Amniotic epithelial cell (primary cell): ENCODE measurements around the gene PAQR3.

Experiments
- DNase-seq: peaks from one replicate; pipeline ENCODE4 v3.0.0-alpha.2; 2010; ENCODE audit warnings: low read depth

PAQR3 gene, protein sequence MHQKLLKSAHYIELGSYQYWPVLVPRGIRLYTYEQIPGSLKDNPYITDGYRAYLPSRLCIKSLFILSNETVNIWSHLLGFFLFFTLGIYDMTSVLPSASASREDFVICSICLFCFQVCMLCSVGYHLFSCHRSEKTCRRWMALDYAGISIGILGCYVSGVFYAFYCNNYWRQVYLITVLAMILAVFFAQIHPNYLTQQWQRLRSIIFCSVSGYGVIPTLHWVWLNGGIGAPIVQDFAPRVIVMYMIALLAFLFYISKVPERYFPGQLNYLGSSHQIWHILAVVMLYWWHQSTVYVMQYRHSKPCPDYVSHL

DNA sequence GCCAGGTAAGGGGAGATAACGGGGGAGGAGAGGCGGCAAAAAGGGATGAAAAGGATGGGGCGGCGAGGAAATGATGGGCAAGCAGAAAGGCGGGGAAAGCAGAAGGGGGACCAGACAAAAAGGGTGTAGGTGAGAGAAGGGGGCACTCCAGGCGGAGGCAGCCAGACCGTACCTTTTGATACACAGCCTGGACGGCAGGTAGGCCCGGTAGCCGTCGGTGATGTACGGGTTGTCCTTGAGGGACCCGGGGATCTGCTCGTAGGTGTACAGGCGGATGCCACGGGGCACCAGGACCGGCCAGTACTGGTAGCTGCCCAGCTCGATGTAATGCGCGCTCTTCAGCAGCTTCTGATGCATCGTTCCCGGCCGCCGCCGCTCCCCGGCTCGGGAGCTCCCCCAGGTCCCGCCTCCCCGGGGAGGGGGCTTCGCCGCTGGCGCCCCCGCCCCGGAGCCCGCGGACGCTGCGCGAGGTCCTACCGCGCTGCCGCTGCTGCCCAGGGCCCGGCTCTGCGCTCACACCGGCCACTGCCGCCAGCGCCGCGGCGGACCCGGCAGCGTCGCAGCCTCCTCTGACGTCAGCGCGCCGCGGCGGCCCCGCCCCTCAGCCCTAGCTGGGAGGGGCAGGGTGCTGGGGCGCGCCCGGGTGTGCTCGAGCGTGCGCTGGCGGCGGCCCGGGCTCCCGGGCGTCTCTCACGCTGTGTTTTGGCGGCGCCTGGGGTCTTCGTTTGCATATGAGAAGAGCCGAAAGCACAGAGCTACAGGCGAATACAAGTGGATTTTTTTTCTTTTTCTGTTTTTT lies at the start of gene PAQR3:
TSS of gene PAQR3 (minus strand) at position 571 of the 799 bp plus-strand sequence. CDS start at position 357, 214 bp downstream.
- peak; percentile 62 for DNase-seq

DNA sequence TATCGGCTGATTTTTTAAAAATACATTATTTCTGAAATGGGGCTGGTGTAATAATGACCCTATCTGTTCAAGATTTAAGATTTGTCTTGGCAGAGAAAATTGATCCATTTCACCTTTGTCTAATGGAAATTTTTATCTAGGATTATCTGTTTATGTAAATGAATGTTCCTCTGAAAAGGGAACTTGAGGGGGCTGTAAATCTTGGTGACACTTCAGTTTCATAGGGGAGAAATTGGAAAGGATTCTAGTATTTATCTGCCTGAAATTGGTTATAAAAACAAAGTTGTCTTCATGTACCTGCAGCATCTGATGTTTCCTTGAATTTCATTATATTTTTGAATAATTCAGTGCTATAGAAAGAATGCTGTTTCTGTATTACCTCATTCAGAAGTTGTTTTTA lies 48.4 kb upstream of the PAQR3 start:
- DNase-seq, result no peak

DNA sequence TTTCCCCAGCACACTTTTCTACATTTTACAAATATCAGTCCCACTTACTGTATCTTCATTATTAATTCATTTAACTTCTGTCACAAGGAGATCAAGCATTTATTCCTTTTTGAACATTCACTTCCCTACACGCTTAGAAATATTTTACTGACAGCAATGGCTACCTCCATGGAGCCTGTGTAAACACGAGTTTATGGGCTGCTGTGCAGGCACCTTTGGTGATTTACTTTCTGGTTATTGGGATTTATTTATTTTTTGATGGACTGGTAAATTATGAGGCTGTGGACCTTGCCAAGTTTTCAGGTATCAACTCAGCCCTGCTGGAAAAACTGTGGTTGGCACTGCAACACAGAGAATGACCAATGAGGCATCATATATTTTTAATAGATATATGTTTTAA lies 45.4 kb upstream of the PAQR3 start:
- no peak for DNase-seq

DNA sequence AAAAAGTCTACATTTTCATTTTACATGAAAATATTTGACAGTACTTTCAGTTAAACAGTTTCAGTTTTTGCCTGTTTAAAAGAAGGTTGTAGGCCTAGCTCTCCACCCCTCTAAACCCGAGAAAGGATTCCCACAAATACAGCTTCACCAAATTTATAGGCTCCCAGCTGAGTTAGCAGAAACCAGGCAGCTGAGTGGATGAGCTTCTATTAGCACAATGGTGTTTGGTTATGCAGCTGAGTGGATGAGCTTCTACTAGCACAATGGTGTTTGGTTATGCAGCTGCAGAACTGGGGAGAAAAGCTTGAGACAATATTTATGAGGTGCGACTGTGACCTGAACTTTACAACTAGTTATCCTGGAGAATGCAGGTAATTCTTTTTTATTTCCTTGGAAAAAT lies 36.6 kb upstream of the PAQR3 start:
- DNase-seq, result no peak

DNA sequence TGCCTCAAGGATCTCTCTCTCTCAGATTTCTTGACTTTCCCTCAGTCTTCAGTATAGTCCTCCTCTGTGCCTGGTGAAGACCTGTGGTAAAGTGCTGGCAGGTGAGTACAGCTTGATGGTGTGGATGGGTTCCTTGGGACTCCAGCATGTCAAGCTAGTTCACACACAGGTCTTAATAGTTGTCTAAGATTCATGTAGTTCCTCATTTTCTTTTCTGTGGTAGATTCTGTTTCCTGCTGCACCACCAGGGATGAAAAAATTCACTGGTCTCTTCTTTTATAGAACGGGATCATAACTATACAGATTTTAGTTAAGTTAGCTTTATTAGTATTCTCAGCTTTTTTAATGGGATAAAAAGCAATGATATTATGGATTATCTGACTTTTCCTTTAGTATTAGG lies 32.5 kb upstream of the PAQR3 start:
- no peak for DNase-seq

DNA sequence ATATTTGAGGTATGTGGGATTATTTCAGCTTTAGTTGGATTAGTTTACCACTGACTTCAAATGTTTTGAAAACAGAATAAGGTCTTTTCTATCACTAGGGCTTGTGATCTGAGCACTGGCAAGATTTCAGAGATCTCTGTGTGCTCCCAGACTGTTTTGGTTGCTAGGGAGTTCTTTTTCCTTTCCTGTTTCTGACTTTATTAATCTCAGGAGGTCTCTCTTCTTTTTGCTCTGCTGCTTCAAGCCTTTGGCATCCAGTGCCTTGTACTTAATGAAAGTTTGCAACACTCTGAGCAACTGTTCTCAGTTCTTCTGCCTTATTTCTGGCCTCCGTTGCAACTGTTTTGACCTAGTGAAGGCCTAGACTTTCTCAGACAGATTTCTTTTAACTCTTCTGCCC lies 32.1 kb upstream of the PAQR3 start:
- DNase-seq, result peak; percentile 8

DNA sequence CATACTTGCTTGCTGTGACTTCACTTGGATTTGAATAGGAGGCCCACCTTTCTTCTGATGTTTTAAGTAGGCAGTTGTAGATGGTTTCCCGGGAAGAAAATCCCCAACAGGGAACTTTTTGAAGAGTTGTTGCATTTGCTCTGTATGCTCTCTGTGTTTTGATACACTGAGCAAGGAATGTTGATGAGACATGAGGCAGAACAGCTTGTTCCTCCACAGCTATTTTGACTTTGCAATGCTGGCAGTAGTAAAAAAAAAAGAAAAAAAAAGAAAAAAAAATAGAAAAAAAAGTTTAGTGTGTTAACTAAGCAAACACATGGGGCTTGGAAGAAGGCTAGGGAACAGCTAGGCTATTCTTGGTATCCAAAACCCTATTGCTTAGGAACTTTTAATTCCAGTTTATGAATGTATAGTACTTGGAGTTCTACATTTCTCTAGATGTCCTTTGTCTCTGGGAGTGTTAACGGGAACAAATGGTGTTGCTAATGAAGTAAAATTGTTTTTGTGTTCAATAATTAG lies 23.4 kb upstream of the PAQR3 start:
- peak; percentile 61 for DNase-seq

DNA sequence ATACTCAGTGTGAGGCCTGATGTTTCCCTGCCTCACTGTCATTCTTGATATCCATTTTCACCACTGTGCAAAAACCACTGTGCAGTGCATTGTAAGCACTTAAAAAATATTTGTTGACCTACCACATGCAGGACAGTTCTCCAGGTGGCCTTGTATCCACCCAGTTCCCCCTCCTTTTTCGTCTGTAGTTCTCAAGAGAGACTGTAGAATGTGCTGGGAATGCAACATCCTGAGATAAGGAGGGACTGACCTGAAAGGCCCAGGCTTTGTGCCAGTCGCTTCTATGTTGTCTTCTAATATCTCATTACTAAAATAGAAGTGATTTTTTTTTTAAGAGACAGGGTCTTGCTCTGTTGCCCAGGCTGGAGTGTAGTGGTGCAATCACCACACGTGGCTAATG lies 21.7 kb upstream of the PAQR3 start:
- DNase-seq, result no peak

DNA sequence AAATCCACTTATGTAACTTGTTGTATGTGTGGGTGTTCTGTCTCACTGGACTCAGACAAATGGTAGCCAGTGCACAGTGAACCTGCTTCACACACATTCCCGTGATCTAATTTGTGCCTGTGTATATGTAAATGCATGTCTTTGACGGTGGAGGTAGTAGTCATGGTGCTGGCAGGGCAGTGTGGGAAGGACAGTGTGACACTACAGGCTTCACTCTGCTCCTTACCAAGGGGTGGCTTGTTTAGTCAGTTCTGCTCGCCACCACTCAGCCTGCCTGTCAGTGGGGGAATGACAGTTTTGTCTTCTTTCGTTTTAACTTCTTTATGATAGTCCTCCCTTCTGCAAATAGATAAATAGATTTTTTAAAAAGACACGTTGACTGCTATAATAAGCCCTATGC lies 17.7 kb upstream of the PAQR3 start:
- DNase-seq, result peak; percentile 45

DNA sequence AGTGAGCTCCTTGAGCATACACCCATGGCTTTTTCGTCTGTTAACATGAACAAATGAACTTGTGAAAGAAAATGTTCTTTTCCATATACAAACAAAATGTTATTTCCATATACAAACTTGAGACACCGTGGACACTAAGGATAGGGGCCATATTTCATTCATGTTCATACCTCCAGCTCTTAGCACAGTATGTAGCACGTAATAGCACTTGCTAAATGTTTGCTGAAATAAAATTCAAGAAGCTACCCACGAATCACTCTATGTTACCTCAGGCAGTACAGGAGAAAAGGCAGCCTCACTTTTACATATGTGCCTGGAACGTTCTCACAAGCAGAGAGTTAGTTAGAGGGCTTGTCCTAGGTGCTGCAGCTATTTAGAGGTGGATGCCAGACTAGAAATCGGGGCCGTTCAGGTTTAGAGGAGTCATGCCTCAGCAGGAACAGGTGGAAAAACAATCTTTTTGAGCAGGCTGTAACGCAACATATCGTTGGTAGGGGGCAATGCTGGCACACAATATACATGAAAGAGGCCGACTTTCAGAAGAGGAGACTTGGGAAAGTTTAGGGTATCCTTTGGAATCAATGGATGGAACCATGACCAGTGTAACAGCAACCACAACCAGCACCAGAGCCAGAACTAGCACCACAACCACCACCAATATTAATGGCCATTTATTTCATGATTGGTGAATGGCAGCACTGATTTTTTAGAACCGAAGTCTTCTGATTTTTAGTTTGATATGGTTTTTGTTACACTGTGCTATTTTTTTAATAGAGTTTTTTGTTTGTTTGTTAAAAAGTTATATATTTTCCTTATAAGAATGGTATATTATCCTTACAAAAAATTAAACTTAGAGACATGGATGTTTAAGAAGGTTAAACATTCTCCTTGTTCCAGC lies 14.8 kb upstream of the PAQR3 start:
- DNase-seq, result no peak

DNA sequence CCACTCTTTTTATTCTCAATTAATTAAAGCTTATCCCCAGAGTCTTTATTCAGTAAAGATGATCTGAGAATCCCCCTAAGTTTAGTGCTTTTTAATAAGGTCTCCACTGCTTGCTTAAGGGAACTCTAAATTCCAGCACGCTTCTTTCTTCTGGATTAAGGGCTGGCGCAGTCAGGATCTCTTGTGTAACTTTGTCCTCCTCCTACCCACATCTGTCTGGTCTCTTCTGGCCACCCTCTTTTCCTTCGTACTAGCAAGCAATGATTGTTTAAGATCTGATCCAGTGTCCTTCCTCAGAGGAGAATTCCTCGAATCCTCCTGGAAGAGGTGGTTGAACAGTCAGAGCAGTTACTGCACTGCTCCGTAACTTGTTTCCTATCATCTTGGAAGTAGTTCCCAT lies 14.0 kb upstream of the PAQR3 start:
- no peak for DNase-seq

DNA sequence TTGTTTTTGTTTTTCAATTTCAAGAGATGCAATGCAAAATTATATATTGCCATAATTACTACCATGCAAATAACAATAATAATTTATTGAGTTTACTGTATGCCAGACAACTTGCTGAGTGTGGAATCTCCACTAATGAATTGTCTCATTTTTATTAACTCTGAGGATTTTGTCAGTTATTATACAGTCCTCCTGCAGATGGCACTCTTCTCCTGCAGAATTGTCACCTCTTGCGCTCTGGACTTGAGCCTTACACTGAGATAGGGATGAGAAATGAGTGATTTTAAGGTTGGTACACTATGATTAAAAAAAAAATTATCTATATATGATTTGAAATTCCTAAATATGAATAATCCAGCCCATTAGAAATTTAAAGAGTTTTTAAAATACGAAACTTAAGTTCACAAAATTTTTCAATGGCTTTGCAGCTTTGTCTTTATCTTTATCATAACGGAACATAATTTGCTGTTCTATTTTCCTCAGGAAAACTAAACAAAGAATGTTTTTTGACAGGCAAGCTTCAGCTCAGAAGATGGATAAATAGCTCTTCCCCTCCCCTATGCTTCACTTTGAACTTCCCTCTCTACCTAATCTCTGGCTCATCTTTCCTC lies 12.7 kb upstream of the PAQR3 start:
- peak; percentile 41 for DNase-seq

DNA sequence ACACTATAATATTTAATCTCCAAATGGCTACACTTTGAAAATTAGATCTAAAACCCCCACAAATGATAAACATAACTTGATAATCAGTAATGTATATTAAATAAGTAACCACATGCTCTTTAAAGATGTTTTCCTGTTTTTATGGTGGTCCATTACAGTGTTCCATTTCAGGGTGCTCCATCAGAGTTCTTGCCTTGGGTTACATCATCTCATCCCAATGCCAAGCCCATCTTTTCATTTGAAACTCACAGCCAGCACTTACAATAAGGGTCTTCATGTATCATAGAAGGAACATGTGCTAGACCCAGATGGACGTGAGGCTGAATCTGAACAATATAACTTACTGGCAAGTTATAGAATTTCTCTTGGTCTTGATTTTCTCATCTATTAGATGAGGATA lies 10.5 kb upstream of the PAQR3 start:
- DNase-seq, result no peak

DNA sequence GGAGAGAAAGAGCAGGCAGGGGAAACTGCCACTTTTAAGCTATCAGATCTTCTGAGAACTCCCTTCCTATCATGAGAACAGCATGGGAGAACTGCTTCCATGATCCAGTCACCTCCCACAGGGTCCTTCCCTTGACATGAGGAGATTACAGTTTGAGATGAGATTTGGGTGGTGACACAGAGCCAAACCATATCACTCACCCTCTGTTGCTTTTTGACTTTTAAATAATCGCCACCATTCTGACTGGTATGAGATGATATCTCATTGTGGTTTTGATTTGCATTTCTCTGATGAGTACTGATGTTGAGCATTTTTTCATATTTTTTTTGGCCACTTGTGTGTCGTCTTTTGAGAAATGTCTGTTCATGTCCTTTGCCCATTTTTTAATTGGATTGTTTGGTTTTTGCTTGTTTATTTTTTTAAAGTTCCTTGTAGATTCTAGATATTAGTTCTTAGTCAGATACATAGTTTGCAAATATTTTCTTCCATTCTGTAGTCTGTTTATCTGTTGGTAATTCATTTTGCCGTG lies 6.5 kb upstream of the PAQR3 start:
- peak; percentile 18 for DNase-seq

DNA sequence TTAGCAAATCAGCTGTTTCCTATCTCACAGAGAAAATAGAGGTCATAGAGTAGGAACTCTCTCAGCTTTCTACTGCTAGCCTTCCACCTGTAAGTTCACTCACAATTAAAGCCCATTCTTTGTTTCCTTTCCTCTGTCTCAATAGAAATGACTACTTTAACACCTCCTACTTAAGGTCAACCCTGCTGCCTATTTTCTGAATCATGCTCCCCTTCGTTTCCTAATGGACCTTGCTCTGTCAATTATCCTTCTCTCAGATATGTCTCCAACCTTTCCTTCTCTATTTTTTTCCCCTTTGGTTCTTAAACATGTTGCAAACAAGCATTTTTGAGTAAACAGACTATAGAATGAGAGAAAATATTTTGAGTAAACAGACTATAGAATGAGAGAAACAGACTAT lies 5.1 kb upstream of the PAQR3 start:
- no peak for DNase-seq

DNA sequence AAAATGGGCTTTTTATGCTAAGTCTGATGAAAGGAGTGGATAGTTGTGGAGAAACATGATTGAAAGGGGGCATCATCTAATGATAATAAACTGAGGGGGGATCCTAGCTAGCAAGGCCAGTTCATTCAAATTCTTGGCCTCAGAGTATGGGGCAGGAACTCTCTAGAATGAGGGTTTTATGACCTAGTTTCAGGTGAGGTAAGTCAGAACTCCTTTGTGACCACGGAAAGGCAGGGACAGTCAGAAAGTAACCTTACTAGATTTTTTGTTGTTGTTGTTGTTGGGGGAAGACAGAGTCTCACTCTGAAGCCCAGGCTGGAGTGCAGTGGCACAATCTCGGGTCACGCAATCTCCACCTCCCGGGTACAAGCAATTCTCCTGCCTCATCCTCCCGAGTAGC lies 1.5 kb upstream of the PAQR3 start:
- no peak for DNase-seq

DNA sequence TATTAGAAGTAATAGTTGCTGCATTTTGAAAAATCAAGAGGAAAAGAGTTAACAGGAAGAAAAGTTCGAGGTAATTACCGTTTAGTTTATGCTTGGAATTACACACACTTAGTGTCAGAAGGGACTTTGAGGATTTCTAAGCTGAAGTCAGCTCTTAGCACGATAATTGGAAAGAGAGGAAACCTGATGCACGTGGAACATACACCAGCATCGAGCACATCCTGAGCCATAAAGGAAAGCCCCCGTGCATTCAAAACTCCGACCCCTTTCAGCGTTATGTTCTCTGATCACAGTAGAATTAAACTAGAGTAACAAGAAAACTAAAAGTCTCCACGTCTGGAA lies 400 bp upstream of the PAQR3 start:
- no peak for DNase-seq

DNA sequence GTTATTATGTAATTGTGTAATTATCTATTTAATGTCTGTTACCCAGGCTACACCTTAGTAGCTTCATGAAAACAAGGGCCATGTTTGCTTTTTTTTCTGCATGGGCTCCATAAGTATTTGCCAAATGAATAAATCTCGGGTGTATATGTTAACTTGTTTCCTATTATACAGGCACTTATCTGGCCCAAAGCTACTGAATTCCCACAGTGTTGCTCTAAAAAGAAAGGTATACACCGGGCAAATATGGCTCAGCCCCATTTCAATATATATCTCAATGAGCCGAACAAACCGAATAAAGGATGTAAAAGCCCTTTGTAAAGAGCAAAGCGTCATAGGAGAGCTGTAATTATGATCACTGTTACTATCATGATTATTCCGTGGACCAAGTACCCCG lies 767 bp downstream of the PAQR3 start:
- no peak for DNase-seq

DNA sequence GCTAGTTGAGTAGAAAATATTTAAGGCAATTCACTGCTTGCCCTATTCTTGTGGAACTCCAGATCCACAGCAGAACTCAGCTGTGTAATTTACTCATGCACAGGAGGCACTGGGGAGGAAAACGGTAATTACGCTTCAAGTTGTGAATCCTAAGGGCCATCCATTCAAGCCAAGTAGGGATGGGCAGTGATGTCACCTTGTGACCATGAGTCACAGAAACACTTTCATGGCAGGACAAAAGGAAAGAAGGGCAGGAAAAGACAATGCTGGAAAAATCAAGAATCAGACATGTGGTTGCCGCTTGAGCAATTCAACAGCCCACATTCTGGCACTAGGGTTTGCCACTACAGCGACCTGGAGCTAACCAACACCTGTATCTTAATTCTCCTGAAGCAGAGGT lies 1.4 kb downstream of the PAQR3 start:
- DNase-seq, result no peak

DNA sequence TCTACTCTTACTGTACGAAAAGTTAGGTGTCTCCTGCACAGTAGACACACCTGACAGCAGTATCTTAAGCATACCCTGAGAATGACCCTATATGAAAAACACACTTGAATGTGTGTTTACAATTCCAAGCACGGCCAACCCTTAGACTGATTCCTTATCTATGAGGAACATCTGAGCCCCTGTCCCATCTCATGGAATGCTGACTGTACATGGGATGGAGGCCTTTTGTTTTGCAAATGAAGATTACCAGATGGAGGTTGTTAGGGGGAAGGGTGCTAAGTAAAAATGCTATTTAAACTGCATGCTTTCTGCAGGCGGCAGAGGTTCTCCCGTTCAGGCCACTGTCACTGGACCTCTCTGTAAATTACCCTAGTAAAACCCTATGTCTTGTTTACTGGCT lies 2.2 kb downstream of the PAQR3 start:
- no peak for DNase-seq

DNA sequence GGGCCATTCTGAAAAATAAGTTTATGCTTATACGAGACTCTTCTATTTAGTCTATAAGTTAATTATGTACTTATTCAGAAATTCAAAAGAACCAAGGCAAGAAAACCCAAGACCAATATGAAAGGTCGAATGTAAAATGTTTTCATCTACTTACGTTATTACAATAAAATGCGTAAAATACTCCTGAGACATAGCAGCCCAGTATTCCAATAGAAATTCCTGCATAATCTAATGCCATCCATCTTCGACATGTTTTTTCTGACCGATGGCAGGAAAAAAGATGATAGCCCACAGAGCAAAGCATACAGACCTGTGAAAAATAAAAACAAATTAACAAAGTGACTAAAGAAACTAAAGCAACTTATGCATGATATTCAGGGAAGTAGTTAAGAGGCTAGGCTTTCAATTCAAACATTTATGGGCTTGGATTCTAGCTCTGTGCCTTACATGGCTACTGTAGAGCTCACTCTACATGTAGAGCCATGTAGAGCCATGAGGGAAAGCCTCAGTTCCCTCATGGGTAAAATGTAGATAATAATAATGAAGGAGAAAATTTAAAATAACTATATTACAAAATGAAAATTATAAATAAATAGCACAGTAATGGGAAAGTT lies 9.1 kb downstream of the PAQR3 start:
- DNase-seq, result no peak
